ENCODE measurements around the gene UGT1A10. TPM values are rescaled to one million over a fixed set of nuclear protein-coding genes. Genes with fewer than 3 reads are reported as not detected.
A peak's percentile ranks its signal among the peaks of the same experiment; 100 is the strongest.

The UGT1A10 gene
- total RNA-seq, 2 experiments from 2014 or later, result not detected

DNA sequence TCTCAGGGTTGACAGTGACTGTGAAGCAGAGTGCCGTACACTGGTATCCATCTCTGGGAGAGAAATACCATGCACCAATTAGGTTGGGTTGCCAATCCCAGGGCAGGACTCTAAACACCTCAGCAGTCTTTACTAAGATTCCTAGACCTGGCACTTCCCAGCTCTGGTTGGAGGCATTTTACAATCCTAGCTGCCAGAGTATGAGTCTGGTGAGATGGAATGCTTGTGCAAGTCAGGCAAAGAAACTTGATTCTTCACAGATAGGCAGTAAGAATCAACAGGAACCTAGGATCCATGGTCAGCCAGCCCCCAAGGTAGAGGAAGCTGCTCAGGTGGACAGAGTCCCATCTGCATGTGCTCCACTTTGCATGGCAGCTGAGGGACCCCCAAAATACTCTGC is 70.5 kb downstream of the UGT1A10 start:
- peaks cover 8% of the 10 kb centered on the region for H3K27me3 Mint-ChIP-seq
- no peaks in the 10 kb centered on the region for H3K4me1 Mint-ChIP-seq (ENCODE audit: low read depth)
- no peaks in the 10 kb centered on the region for H3K36me3 Mint-ChIP-seq (ENCODE audit: low read depth)
- H3K4me3 Mint-ChIP-seq, result no peak overlapping the region
- ATAC-seq, result no peak
- intact Hi-C loops (cut with micrococcal nuclease), result no loop called here
- H3K9me3 Mint-ChIP-seq, result no peaks in the 10 kb centered on the region
- POLR2A ChIA-PET, result no interaction called here
- TF ChIP-seq, protein P1, sequence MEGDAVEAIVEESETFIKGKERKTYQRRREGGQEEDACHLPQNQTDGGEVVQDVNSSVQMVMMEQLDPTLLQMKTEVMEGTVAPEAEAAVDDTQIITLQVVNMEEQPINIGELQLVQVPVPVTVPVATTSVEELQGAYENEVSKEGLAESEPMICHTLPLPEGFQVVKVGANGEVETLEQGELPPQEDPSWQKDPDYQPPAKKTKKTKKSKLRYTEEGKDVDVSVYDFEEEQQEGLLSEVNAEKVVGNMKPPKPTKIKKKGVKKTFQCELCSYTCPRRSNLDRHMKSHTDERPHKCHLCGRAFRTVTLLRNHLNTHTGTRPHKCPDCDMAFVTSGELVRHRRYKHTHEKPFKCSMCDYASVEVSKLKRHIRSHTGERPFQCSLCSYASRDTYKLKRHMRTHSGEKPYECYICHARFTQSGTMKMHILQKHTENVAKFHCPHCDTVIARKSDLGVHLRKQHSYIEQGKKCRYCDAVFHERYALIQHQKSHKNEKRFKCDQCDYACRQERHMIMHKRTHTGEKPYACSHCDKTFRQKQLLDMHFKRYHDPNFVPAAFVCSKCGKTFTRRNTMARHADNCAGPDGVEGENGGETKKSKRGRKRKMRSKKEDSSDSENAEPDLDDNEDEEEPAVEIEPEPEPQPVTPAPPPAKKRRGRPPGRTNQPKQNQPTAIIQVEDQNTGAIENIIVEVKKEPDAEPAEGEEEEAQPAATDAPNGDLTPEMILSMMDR (IDR thresholded peaks at IDR 0.05), result no peak
- CTCF ChIA-PET, result no interaction called here
- no peak overlapping the region for H3K27ac Mint-ChIP-seq
- DNase-seq, result no peak

DNA sequence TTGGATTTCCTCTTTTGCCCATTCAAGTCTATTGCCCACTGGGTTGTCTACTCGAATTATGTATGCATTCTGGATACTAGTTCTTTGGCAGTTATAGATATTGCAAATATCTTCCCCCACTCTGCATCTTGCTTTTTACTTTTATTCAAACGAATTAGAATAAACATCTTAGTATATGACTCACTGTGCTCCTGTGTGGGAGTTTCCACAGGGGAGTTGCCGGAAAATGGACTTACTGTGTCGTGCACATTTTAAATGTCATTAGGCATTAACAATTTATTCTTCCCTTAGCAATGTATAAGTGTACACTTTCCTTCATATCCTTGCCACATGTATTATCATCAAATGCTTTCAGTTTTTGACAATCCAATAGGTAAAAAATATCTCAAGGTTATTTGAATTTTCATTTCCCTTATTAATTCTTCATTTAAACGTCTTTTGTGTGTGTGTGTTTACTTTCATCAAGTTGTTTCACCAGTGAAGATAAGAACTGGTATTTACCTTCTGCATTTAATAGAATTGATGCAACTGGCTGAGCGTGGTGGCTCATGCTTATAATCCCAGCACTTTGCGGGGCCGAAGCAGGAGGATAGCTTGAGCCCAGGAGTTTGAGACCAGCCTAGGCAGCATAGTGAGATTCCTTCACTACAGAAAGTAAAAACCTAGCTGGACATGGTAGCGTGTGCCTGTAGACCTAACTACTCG is 71.8 kb downstream of the UGT1A10 start:
- H3K27ac Mint-ChIP-seq, result no peak overlapping the region
- CTCF ChIA-PET, result no interaction called here
- TF ChIP-seq, protein P1 (IDR thresholded peaks at IDR 0.05), result no peak
- intact Hi-C loops (cut with micrococcal nuclease), result no loop called here
- H3K27me3 Mint-ChIP-seq, result peaks cover 5% of the 10 kb centered on the region
- H3K9me3 Mint-ChIP-seq, result no peaks in the 10 kb centered on the region
- DNase-seq, result no peak
- H3K36me3 Mint-ChIP-seq (ENCODE audit: low read depth), result no peaks in the 10 kb centered on the region
- no peaks in the 10 kb centered on the region for H3K4me1 Mint-ChIP-seq (ENCODE audit: low read depth)
- ATAC-seq, result no peak
- POLR2A ChIA-PET, result interaction anchor here (0.6 kb wide), 1 partner anchor 13 kb away, joined by 3 read pairs; no protein-coding TSS in a partner anchor
- no peak overlapping the region for H3K4me3 Mint-ChIP-seq

DNA sequence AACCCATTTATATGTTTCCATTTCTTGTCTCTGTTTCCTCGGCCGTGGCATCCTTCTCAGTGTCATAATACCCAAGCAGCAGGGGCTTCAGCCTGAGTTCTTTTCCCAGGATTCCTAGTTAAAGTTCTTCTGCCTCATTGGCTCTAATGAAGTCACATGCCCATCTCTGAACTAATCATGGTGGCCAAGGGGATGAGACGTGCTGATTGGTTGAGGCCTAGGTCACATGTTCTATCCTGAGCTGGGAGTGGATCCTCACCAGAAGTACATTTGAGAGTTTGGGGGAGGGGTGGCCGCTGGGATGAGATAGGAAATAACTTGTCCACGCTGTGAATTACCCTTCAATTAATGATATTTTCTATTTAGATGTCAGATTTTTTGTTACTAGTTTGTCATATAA is 72.7 kb downstream of the UGT1A10 start:
- no peak for DNase-seq
- TF ChIP-seq, protein P1 (IDR thresholded peaks at IDR 0.05), result no peak
- intact Hi-C loops (cut with micrococcal nuclease), result no loop called here
- Mint-ChIP-seq H3K27me3 (peaks cover 5% of the 10 kb centered on the region), H3K27ac (no peak overlapping the region), H3K9me3 (no peaks in the 10 kb centered on the region), H3K36me3 (ENCODE audit: low read depth) (no peaks in the 10 kb centered on the region), H3K4me1 (ENCODE audit: low read depth) (peaks cover 5% of the 10 kb centered on the region), H3K4me3 (no peak overlapping the region)
- CTCF ChIA-PET, result no interaction called here
- ATAC-seq, result no peak
- POLR2A ChIA-PET, result interaction anchor here (0.6 kb wide), 1 partner anchor 14 kb away, joined by 3 read pairs; no protein-coding TSS in a partner anchor

DNA sequence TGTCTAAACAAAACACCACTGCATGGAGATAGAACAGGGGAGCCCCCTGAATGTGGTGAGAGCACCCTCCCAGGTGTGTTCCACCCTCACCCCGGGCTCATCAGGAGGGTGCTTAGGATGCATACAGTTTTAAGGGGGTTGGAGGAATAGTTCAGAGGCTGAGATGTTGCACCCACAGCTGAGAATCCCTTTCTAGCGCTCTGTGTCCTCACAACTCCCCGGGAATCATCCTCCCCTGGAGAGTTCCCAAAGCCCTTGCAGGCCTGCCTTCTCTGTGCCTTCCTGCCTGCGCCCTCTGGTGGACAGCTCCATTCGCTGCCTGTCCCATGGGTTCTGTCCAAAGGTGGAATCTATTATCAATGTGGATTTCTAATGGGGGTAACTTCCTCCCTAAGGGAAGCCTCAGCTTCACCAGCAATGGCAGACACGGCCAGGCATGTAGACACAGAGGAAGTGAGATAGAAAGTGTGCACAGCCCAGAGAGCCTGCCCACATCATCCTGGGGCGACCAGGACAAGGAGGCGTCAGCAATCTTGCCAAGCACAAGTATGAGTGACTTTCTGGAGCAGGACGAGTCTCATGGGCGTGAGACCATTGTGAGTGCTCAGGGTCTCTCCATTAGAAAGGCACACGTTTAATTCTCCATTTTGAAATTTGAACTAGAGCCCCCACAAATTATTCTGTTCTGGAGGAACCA is 75.2 kb downstream of the UGT1A10 start:
- no peak overlapping the region for H3K27ac Mint-ChIP-seq
- H3K4me1 Mint-ChIP-seq (ENCODE audit: low read depth), result peaks cover 9% of the 10 kb centered on the region
- no peak overlapping the region for H3K4me3 Mint-ChIP-seq
- no peaks in the 10 kb centered on the region for H3K36me3 Mint-ChIP-seq (ENCODE audit: low read depth)
- no peaks in the 10 kb centered on the region for H3K9me3 Mint-ChIP-seq
- peaks cover 8% of the 10 kb centered on the region for H3K27me3 Mint-ChIP-seq
- intact Hi-C loops (cut with micrococcal nuclease), result no loop called here
- TF ChIP-seq, protein P1 (IDR thresholded peaks at IDR 0.05), result peak; percentile 89
- ChIA-PET CTCF (interaction anchor here (0.7 to 1.5 kb wide), 9 partner anchors 10 to 279 kb away, joined by 3 to 5 read pairs (median 3); no protein-coding TSS in a partner anchor), POLR2A (no interaction called here)
- DNase-seq (peak; percentile 80), ATAC-seq (peak; percentile 70)

Data from activated CD8-positive, alpha-beta T cell treated with anti-CD3 and anti-CD28 coated beads for 36 hours (primary cell).